NCI-H2227 (cell line): Measurements from ENCODE around the gene CELF4.
A peak's percentile ranks its signal among the peaks of the same experiment; 100 is the strongest.

Experiments
- DNase-seq: peaks from one replicate; lab custom pipeline; 2025; ENCODE audit not compliant: unreplicated experiment; lab: John Stamatoyannopoulos, UW

Gene CELF4

DNA sequence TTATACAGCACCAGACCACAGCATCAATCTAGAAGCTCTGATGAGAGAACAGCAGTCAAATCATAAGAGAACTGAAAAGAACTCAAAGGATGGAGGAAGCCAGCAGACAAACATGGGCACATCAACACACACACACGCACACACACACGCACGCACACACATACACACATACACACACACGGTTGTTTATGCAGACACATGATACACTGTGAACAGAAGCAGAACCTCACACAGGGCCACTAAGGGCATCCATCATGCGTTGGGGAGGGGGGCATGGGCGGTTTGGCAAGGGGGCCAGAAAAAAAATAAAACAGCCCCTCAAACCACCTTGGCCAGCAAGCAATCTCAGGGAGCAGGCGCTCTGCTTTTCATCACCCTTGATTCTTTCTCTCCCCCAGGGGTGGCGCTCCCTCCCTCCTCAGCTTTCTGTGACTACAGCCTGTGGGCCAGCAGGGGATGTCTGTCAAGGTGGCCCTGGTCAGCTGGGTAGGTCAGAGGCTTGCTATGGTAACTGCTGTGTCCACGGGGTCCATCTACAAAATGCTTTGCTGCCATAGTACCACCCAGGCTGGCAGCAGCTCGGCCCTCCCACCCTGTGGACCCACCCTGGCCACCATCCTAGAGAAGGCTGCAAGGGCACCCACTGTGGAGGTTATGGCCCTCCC lies 318.0 kb downstream of the CELF4 start:
- no peak for DNase-seq

- no peak for DNase-seq
Observed at GRCh38 chr18:37246779-37247340, 318.7 kb downstream of the CELF4 start.

DNA sequence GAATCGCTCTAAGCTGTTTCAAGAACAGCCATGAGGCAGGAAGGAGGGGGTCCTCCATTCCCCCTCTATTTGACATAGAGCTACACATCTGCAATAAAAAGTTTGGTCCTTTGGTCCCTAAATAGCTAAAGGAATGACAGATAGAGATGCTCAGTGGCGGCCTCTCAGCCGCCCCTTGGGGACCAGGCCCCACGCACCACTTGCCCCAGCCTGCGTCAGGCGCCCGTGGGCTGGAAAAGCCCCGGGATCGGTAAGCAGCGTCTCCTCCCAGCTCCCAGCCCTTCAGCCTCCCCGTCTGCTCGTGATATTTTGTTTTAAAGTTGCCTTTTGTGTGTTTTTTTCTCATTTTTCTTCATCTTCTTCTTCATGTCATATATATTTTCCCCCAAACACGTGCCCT lies 321.0 kb downstream of the CELF4 start:
- no peak for DNase-seq

GRCh38 chr18:37243741-37244140 lies 321.9 kb downstream of the CELF4 start:
- no peak for DNase-seq

GRCh38 chr18:37242826-37243560 lies 322.6 kb downstream of the CELF4 start:
- no peak for DNase-seq

GRCh38 chr18:37242091-37242490 lies 323.5 kb downstream of the CELF4 start:
- DNase-seq, result no peak

DNA sequence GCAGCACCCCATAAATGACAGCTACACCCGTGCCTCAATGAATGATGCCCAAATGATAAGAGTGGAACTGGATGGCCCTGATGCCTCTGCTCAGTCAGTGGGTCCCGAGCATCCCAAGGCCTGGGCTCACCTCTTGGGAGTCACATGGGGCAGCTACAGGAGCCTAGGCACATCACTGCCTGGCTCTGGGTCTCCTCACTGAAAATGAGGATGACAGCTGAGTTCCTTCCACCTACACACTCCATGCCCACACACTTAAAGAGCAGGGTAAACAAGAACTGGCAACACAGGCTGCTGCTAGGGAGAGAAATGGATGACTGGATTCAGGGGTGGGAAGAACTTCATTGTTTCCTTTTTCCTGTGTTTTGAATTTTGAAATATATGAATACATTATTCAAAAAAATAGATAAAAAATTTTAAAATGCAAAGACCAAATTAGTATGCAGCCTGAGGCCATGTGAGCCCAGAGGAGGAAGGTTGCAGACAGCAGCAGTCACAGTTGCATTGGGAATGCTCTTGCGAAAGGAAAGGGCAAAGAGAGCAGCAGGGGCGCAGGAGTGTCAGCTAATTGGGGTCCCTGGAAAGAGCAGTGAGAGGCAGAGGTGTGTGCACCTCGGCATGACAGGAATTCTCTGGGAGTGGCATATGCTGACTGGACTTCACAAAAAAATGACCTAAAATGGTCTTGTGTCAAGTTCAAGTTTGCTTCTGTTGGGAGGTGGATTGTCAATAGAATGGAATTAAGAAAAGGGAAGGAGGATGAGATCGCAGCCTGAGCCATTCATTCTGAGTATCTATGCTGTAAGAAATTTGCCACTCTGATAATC lies 327.1 kb downstream of the CELF4 start:
- DNase-seq, result no peak

- no peak for DNase-seq
Observed at GRCh38 chr18:37235583-37235982, 330.0 kb downstream of the CELF4 start.

- DNase-seq, result no peak
Observed at GRCh38 chr18:37231251-37231650, 334.3 kb downstream of the CELF4 start.

DNA sequence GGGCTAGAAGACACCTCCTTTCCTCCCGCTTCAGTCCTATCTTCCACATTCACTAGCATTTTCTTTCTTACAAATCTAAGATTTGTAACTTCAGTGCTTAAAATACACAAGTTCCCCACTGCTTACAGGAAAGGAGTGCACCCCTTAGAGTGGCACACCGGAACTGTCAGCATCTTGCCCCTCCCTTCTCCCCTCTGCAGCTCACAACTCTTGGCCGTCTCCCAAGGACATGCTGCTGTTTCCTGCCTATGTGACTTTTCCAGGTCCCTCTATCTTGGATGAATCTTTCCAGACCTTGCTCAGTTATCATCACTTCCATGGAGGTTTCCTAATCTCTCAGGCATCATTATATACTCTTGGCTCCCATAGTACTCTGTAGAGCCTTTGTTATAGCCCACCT lies 334.8 kb downstream of the CELF4 start:
- DNase-seq, result no peak

- DNase-seq, result no peak
Observed at GRCh38 chr18:37225279-37225678, 340.3 kb downstream of the CELF4 start.

GRCh38 chr18:37222999-37223378 lies 342.6 kb downstream of the CELF4 start:
- no peak for DNase-seq

DNA sequence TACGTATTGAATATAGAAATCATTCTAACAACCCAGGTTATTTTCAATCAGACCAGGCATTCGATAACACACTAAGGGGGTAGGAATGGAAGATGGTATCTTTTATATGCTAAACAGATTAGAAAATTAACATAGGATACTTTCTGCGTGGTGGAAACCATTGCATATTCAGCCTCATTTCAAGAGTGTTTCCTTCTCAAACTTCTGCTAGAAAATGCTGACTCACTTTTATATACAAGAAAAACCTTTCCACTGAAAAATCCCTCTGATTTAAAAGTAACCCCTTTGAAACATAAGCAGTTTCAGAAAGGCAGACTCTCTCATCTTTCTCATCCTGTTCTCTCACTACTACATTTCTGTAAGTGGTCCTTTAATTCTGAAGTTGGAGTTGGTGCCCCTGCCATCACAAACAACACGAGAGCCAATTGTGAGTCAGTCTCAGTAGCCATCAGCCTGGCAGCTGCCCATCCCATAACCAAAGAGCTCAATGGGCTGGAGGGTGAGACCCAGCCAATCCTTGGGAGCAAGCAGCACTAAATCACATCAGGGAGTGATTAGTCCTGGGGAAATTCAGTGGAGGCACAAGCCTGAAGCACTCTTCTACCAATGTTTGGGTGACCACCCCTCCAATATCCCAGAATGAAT lies 343.1 kb downstream of the CELF4 start:
- DNase-seq, result no peak

DNA sequence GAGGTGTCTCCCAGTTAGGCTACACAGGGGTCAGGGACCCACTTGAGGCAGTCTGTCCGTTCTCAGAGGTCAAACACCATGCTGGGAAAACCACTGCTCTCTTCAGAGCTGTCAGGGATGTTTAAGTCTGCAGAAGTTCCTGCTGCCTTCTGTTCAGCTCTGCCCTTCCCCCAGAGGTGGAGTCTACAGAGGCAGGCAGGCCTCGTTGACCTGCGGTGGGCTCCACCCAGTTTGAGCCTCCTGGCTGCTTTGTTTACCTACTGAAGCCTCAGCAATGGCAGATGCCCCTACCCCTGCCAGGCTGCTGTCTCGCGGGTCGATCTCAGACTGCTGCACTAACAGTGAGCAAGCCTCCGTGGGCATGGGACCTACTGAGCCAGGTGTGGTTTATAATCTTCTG lies 346.3 kb downstream of the CELF4 start:
- no peak for DNase-seq

DNA sequence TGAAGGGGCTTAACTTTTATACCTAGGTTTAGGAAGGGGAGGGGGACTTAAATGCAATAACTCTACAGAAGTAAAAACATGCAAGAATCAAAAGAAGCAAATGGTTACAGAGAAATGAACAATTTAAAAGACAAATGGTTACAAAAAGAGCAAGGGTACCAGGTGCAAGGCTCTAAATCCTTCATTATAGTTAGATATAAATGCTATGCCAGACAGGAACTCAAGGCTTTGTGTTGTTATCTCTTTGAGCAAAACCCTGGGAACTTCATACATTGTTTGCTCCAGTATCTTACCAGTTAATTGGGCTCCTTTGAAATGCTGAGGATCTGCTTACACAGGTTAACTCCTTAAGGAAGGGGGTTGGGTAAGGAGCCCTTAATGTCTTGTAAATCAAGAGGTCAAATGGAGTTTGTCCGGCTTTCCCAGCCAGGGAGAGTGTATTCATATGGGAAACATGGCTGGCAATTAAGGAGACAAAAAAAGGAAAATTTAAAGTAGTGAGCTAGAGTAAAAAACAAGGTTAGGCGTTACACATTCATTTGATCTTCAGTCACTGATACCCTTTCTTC lies 347.5 kb downstream of the CELF4 start:
- DNase-seq, result peak; percentile 11

- no peak for DNase-seq
Observed at GRCh38 chr18:37210781-37211180, 354.8 kb downstream of the CELF4 start.

DNA sequence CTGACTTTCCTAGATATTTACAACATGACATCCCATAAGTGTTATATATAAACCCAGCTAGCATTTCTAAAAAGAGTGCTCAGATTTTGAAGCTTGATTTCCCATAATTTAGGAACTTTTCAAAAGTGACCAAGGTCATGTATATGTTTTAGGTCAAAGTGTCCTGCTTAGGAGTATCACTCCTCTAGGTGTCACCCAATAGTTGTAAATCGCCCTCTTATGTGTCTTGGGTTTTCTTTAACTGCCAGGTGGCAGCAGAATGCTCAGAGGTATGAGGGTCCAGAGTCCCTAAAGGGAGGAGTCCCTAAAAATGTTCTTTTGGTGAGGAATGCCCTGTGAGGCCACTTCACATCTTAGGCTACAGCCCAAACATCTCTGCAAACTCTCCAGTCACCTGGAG lies 358.3 kb downstream of the CELF4 start:
- no peak for DNase-seq

DNA sequence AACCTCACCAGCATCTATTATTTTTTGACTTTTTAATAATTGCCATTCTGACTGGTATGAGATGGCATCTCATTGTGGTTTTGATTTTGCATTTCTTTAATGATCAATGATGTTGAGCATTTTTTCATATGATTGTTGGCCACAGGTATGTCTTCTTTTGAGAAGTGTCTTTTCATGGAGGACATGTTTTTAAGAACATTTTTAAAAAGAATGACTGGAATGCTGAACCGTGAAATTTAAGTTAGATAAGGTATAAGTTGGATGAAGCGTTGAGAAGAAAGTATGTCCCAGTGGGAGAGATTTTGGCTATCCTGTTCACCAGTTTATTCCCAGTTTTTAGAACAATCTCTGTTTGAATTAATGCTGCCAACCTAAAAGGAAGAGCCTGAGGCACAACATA lies 365.9 kb downstream of the CELF4 start:
- no peak for DNase-seq
